NCI-H524 (cell line): Measurements from ENCODE around the gene AIRE.
"Not testable (repeated sequence)": the region's sequence is repeated elsewhere in the genome, so short reads cannot be mapped to it uniquely, and the experiment has no call there.

ENCODE experiments used
- DNase-seq, 2 experiments: peaks; one replicate each; lab custom pipeline; 2025; lab: John Stamatoyannopoulos, UW

Gene AIRE

DNA sequence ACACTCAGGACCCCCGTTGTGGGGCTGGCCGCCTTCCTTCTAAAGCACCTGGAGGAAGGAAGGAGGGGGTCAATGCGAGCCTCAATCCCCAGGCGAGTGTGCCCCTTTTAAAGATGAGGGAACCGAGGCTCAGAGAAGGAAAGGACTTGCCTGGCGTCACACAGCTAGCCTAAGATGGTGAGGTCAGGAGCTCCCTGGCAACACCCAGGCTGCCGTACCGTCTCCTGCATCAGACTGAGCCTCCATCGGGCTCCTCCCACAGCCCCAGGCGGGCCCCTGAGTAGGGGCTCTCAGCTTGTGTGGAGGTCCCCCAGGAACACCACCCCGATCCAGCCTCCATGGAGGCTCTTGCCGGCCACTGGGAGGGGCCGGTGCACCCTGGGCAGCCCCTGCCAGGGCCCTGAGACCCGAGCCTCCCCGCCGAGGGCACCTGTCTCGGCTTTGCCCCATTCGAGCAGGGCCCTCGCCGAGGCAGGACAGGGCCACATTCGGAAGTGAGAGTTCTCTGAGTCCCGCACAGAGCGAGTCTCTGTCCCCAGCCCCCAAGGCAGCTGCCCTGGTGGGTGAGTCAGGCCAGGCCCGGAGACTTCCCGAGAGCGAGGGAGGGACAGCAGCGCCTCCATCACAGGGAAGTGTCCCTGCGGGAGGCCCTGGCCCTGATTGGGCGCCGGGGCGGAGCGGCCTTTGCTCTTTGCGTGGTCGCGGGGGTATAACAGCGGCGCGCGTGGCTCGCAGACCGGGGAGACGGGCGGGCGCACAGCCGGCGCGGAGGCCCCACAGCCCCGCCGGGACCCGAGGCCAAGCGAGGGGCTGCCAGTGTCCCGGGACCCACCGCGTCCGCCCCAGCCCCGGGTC, at the start of gene AIRE:
TSS of gene AIRE (plus strand) at position 739 of the 855 bp plus-strand sequence. CDS start 131 bp downstream, outside the sequence.
- no peak for DNase-seq

GRCh38 chr21:44240353-44240752, 45.3 kb upstream of the AIRE start:
- DNase-seq, result not testable (repeated sequence)

DNA sequence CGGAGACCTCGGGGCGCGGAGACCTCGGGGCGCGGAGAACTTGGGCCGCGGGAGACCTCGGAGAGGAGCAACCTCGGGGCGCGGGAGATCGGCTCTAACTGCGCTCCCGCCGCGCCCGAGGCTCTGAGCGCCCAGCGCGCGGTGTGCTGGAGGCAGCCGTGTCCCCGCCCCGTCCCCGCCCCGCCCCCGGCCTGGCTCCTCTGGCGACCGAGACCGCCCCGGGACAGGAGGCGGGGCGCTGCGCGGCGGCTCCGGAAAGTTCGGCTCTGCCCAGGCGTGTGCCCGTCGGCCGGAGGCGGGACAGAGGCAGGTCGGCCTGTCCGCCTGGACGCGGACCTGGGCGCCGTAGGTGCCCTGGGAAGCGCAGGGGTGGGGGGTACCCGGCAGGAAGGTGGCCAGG, 44.8 kb upstream of the AIRE start, which contains the start of gene ICOSLG:
TSS of gene ICOSLG (minus strand) at position 102 of the 400 bp plus-strand sequence. CDS start 126 bp downstream, outside the sequence.
- not testable (repeated sequence) for DNase-seq

- DNase-seq, result not testable (repeated sequence)
Observed at GRCh38 chr21:44241281-44241680, 44.4 kb upstream of the AIRE start.

GRCh38 chr21:44243980-44244379, 41.7 kb upstream of the AIRE start:
- DNase-seq, result not testable (repeated sequence)

- not testable (repeated sequence) for DNase-seq
Observed at GRCh38 chr21:44247904-44248303, 37.8 kb upstream of the AIRE start.

- not testable (repeated sequence) for DNase-seq
Observed at GRCh38 chr21:44249204-44250037, 36.3 kb upstream of the AIRE start.

GRCh38 chr21:44253832-44254710, 31.6 kb upstream of the AIRE start:
- DNase-seq, result no peak

- DNase-seq, result no peak
Observed at GRCh38 chr21:44255511-44255981, 30.1 kb upstream of the AIRE start.

DNA sequence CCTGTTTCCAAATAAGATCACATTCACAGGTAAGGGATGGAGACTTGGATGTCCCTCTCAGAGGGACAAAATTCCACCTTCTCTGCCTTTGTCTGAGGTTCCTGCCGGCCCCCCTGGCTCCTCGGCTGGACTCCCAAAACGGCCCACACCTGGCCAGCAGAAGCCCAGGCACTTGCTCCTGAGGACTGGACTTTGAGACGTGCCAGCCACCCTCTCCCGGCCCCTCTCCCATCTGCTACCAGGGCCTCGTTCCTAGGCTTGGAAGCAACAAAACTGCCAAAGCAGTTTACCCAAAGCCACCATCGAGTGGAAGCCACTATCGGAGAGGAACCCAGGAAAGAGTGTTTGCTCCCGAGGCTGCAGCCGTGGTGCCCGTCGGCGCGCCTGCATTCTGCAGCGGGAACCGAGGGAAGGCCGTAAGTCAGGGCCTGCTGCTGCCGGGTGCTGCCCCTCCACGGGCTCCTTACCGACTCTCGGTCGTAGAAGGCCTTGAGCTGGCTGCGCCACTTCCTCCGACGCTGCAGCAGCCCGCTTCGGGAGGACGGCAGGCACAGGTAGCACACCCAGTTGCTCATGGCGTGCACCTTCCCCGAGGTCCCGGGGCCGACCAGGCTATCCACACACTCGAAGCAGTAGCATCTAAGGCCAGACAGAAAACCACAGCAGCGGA, 27.5 kb upstream of the AIRE start:
- no peak for DNase-seq

GRCh38 chr21:44259082-44259705, 26.5 kb upstream of the AIRE start:
- peak in 1 of 2 experiments; percentile 46 for DNase-seq

GRCh38 chr21:44260066-44260465, 25.6 kb upstream of the AIRE start:
- DNase-seq, result no peak

DNA sequence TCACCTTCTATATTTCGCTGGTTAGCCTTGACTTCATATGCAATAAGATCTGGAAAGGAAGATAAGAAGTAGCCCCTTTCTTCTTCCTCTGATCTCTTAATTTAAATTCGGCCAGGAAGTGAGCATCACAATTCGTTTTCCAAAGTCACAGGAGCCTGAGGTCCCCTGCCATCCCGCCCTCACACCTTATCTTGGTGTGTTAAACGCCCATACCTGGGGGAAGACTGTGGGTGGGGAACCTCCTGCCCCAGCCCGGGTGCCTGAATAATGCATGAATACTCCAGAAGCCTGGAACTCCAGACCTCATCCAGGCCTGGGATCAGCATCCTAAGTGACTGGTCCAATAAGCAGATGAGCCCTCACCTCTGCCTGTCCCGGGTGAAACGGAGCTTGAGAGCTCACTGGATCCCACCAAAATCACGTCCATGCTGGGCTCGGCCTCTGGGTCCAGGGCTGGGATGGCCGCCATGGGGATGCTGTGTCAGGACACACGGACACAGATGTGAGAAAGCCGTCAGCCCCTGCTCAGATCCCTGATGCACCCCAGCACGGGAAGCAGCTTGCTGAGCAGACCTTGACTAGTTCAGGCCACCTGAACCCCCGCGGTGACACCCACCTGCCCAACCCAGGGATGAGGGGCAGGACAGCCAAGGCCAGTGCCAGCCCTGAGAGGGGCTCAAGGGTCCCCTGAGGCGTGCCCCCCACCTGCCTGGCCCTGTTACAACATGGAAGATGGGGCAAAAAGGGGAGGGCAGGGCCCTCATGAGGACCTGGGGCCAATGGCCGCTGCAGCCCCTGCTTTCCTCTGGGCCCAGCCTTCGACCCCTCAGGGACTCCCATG, 24.7 kb upstream of the AIRE start:
- no peak for DNase-seq

DNA sequence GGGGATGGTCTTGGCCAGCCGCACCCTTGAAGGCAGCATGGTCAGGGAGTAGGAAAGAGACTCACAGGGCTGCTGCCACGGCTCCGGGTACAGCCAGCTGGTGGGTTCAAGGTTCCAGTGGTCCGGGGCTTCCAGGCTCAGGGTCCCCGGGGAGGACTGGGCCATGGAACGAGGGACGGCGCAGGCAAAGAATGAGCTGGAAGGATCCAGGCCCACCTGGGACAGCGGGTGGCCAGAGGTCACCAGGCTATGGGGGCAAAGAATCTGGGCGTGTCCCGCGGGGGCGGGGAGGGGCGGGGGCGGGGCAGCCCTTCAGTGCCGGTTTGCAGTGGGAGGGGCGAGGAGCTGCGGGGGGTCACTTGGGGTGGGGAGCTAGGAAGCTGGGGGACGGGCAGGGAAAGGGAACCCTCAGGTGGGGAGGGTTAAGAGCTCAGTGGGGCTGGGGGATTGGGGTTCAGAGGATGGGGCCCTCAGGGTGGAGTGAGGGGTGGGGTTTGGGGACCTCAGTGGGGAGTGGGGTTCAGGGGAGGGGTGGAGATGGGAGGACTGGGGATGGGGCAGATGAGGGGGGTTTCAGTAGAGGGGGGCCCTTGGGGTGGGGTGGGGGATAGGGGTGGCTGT, 23.9 kb upstream of the AIRE start, which contains the start of gene DNMT3L:
TSS of gene DNMT3L (minus strand) at position 223 of the 621 bp plus-strand sequence. CDS start 638 bp downstream, outside the sequence.
- DNase-seq, result no peak

GRCh38 chr21:44262338-44263056, 23.2 kb upstream of the AIRE start:
- no peak for DNase-seq

- no peak for DNase-seq
Observed at GRCh38 chr21:44263221-44263760, 22.4 kb upstream of the AIRE start.

- peak; percentile 15 to 64 for DNase-seq
Observed at GRCh38 chr21:44263768-44264167, 21.9 kb upstream of the AIRE start.

DNA sequence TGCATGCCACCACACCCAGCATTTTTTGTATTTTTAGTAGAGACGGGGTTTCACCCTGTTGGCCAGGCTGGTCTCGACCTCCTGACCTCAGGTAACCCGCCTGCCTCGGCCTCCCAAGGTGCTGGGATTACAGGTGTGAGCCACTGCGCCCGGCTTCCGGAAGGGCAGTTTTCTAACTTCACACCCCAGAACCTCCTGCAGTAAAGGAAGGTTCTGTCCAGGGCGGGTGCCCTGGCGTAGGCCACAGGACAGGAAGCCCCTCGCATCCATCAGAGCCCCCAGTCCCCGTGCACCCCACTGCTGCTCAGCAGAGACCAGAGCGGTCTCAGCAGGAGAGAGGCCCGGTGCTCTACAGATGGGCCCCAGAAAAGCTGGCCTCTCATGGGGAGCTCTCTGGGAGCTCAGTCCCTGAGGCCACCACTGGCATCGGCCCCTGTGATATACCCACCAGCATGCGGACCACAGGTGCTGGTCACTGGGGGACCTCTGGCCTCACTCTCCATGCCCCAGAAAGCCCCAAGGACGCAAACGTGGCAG, 19.9 kb upstream of the AIRE start:
- no peak for DNase-seq
